Measurements from ENCODE around the gene PRKCA.
"Not testable (repeated sequence)": the region's sequence is repeated elsewhere in the genome, so short reads cannot be mapped to it uniquely, and the experiment has no call there.

PRKCA gene

DNA sequence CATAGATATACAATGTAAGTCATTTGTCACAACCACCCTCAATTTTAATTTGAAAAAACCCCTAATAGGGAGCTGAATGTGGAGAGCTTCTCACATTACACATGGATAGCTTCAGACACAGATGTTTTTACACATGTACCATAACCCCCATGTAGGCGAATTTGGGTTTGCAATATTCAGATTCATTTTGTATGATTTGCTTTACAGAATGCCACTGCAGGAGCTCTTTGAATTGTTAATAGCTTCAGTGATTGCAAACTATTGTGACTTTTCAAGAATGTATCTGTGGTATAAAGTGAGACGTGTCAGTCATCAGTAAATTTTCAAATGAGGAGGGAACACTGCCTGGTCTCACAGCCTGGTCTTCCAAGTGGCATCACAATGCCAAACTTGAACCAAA, 419.9 kb downstream of the PRKCA start (continued):
- TF ChIP-seq, protein P1, sequence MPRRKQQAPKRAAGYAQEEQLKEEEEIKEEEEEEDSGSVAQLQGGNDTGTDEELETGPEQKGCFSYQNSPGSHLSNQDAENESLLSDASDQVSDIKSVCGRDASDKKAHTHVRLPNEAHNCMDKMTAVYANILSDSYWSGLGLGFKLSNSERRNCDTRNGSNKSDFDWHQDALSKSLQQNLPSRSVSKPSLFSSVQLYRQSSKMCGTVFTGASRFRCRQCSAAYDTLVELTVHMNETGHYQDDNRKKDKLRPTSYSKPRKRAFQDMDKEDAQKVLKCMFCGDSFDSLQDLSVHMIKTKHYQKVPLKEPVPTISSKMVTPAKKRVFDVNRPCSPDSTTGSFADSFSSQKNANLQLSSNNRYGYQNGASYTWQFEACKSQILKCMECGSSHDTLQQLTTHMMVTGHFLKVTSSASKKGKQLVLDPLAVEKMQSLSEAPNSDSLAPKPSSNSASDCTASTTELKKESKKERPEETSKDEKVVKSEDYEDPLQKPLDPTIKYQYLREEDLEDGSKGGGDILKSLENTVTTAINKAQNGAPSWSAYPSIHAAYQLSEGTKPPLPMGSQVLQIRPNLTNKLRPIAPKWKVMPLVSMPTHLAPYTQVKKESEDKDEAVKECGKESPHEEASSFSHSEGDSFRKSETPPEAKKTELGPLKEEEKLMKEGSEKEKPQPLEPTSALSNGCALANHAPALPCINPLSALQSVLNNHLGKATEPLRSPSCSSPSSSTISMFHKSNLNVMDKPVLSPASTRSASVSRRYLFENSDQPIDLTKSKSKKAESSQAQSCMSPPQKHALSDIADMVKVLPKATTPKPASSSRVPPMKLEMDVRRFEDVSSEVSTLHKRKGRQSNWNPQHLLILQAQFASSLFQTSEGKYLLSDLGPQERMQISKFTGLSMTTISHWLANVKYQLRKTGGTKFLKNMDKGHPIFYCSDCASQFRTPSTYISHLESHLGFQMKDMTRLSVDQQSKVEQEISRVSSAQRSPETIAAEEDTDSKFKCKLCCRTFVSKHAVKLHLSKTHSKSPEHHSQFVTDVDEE (CRISPR knock-in tag; IDR thresholded peaks at IDR 0.05), result no peak
- no peak for TF ChIP-seq ZFP30 (CRISPR knock-in tag; IDR thresholded peaks at IDR 0.05)
- no peak for TF ChIP-seq SNAI2 (CRISPR knock-in tag; IDR thresholded peaks at IDR 0.05)

DNA sequence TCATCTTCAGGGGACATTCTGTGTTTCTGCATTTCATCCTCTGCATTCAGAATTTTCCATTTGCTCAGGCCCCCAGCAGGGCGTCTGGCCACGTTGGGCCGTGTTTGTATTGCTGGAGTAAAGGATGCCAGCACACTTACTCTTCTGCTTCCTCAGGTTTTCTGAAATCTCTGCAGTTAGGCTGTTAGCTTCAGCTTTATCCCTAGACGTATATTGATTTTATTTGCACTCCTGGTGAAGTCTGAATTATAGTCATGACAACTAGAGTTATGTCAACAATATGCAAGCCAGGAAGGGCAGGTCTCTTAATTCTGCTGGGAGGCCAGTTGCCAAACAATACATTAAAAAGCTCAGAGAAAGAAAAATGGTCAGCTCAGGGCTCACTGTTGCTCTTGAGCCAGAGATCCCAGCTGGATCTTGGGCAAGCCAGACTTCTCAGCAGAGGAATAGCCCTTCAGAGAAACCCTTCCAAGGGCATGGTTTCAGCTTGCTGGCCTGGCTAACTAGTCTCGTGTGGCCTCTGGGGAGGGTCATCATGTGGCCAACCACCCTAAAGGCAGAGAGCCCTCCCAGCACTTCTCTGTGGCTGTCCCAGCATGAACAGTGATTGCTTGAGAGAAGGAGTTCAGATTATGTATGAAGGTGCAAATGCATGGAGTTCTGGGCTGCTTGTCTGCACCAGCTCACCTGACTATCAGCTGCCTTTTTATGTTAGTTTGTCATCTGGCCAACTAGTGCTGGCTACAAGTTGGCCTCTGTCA, 422.3 kb downstream of the PRKCA start:
- TF ChIP-seq ISL1 (CRISPR knock-in tag; IDR thresholded peaks at IDR 0.05) (peak; percentile 67), ZNF70 (CRISPR knock-in tag; IDR thresholded peaks at IDR 0.05) (no peak), ZFP30 (CRISPR knock-in tag; IDR thresholded peaks at IDR 0.05) (no peak), TCF4 (CRISPR knock-in tag; IDR thresholded peaks at IDR 0.05; ENCODE audit: borderline replicate concordance) (no peak)
- TF ChIP-seq, protein P2, sequence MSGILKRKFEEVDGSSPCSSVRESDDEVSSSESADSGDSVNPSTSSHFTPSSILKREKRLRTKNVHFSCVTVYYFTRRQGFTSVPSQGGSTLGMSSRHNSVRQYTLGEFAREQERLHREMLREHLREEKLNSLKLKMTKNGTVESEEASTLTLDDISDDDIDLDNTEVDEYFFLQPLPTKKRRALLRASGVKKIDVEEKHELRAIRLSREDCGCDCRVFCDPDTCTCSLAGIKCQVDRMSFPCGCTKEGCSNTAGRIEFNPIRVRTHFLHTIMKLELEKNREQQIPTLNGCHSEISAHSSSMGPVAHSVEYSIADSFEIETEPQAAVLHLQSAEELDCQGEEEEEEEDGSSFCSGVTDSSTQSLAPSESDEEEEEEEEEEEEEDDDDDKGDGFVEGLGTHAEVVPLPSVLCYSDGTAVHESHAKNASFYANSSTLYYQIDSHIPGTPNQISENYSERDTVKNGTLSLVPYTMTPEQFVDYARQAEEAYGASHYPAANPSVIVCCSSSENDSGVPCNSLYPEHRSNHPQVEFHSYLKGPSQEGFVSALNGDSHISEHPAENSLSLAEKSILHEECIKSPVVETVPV (CRISPR knock-in tag; IDR thresholded peaks at IDR 0.05), result no peak
- TF ChIP-seq, protein P3, sequence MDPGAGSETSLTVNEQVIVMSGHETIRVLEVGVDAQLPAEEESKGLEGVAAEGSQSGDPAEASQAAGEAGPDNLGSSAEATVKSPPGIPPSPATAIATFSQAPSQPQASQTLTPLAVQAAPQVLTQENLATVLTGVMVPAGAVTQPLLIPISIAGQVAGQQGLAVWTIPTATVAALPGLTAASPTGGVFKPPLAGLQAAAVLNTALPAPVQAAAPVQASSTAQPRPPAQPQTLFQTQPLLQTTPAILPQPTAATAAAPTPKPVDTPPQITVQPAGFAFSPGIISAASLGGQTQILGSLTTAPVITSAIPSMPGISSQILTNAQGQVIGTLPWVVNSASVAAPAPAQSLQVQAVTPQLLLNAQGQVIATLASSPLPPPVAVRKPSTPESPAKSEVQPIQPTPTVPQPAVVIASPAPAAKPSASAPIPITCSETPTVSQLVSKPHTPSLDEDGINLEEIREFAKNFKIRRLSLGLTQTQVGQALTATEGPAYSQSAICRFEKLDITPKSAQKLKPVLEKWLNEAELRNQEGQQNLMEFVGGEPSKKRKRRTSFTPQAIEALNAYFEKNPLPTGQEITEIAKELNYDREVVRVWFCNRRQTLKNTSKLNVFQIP (CRISPR knock-in tag; IDR thresholded peaks at IDR 0.05; ENCODE audit: borderline replicate concordance, low read depth), result no peak
- ATAC-seq, result peak; percentile 32

DNA sequence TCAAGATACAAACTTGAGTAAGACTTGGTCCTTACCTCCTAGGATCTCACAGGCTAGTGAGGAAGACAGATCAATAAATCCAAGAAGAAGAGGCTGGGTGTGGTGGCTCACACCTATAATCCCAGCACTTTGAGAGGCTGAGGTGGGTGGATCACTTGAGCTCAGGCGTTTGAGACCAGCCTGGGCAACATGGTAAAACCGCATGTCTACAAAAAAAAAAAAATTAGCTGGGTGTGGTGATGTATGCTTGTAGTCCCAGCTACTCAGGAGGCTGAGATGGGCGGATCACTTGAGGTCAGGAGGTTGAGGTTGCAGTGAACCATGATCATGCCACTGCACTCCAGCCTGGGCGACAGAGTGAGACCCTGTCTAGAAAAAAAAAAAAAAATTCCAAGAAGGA, 423.0 kb downstream of the PRKCA start:
- not testable (repeated sequence) for ATAC-seq

DNA sequence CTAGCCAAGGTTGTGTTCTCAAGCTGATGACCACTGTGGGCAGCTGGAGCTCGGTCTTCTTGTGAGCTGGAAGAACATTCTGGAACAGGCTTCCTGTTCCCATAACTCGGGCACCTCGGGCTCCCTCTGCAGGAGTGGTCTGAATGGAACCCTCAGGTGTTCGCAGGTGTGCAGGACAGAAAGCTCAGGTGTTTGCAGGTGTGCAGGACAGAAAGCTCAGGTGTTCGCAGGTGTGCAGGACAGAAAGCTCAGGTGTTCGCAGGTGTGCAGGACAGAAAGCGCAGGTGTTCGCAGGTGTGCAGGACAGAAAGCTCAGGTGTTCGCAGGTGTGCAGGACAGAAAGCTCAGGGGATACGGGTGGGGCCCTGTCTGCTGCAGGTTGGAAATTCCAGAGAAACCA, 423.5 kb downstream of the PRKCA start:
- ATAC-seq, result no peak
- TF ChIP-seq TOX (CRISPR knock-in tag; IDR thresholded peaks at IDR 0.05; ENCODE audit: borderline replicate concordance) (no peak), RARB (CRISPR knock-in tag; IDR thresholded peaks at IDR 0.05) (no peak), ZC3H10 (CRISPR knock-in tag; IDR thresholded peaks at IDR 0.05) (no peak)
- TF ChIP-seq, protein P1 (CRISPR knock-in tag; IDR thresholded peaks at IDR 0.05), result no peak
- TF ChIP-seq, protein P2 (CRISPR knock-in tag; IDR thresholded peaks at IDR 0.05), result no peak

DNA sequence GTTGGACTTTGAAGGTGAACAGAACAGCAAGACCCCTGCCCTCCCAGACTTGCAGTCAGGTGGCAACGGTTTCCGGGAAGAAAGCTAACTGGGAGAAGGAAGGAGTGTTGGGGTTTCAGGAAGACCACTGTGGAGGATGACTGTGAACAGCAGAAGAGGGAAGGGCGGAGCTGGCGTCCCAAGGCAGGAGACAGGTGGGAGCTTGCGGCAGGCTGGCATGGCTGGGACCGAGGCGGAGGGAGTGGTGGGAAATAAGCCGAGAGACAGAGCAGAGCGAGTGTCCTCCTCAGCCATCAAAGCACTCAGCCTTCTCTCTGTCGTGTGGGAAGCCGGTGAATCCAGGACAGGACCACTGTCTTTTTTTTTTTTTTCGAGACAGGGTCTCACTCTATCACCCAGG, 424.0 kb downstream of the PRKCA start:
- ATAC-seq, result no peak
- TF ChIP-seq ISL1 (CRISPR knock-in tag; IDR thresholded peaks at IDR 0.05) (no peak), ZNF8 (CRISPR knock-in tag; IDR thresholded peaks at IDR 0.05) (no peak), CSDC2 (CRISPR knock-in tag; IDR thresholded peaks at IDR 0.05) (no peak), ZNF565 (CRISPR knock-in tag; conservative IDR thresholded peaks at IDR 0.05; ENCODE audit: low read depth) (no peak), ZC3H10 (CRISPR knock-in tag; IDR thresholded peaks at IDR 0.05) (no peak), SNAI2 (CRISPR knock-in tag; IDR thresholded peaks at IDR 0.05) (no peak), ARNTL (CRISPR knock-in tag; IDR thresholded peaks at IDR 0.05; ENCODE audit: borderline replicate concordance, low read depth) (no peak), OSR1 (CRISPR knock-in tag; IDR thresholded peaks at IDR 0.05) (no peak), GLIS3 (CRISPR knock-in tag; IDR thresholded peaks at IDR 0.05) (no peak), ESRRG (CRISPR knock-in tag; IDR thresholded peaks at IDR 0.05) (no peak), RARB (CRISPR knock-in tag; IDR thresholded peaks at IDR 0.05) (no peak)
- TF ChIP-seq, protein P3 (CRISPR knock-in tag; IDR thresholded peaks at IDR 0.05; ENCODE audit: borderline replicate concordance, low read depth), result no peak
- TF ChIP-seq, protein P4, sequence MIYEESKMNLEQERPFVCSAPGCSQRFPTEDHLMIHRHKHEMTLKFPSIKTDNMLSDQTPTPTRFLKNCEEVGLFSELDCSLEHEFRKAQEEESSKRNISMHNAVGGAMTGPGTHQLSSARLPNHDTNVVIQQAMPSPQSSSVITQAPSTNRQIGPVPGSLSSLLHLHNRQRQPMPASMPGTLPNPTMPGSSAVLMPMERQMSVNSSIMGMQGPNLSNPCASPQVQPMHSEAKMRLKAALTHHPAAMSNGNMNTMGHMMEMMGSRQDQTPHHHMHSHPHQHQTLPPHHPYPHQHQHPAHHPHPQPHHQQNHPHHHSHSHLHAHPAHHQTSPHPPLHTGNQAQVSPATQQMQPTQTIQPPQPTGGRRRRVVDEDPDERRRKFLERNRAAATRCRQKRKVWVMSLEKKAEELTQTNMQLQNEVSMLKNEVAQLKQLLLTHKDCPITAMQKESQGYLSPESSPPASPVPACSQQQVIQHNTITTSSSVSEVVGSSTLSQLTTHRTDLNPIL (CRISPR knock-in tag; IDR thresholded peaks at IDR 0.05; ENCODE audit: low read depth), result no peak
